Fibroblast of lung (primary cell): Measurements from ENCODE around the gene SNX8. TPM values are rescaled to one million over a fixed set of nuclear protein-coding genes. Genes with fewer than 3 reads are reported as not detected.

Source experiments
- DNase-seq, 2 donors: peaks; one replicate each; pipeline versions ENCODE4 v3.0.0 to v3.0.0-alpha.2; 2010; ENCODE audit warnings: low read depth in 2 of 2
- H2AFZ ChIP-seq: 2 replicates; pipeline ENCODE4 v1.5.1; 2012; ENCODE audit warnings: low read length, control low read depth, inconsistent platforms
- H3K27ac ChIP-seq: 2 replicates; pipeline ENCODE4 v1.5.1; 2011; ENCODE audit warnings: low read length, control low read depth; ENCODE audit not compliant: insufficient read depth
- H3K27me3 ChIP-seq: 2 replicates; pipeline ENCODE4 v1.5.1; 2011; ENCODE audit warnings: mild to moderate bottlenecking, low read length; ENCODE audit not compliant: control insufficient read depth, insufficient read depth
- H3K36me3 ChIP-seq: 2 replicates; pipeline ENCODE4 v1.5.1; 2011; ENCODE audit warnings: low read length; ENCODE audit not compliant: control insufficient read depth, insufficient read depth
- H3K4me1 ChIP-seq: 2 replicates; pipeline ENCODE4 v1.5.1; 2011; ENCODE audit warnings: low read length; ENCODE audit not compliant: control insufficient read depth, insufficient read depth; ENCODE audit errors: extremely low read depth
- H3K4me2 ChIP-seq: 2 replicates; pipeline ENCODE4 v1.5.1; 2011; ENCODE audit warnings: low read length, control low read depth; ENCODE audit not compliant: insufficient read depth; ENCODE audit errors: extremely low read depth
- H3K4me3 ChIP-seq, 4 experiments: fragments of 200-600 bp in 1 of 4; sonication (generic) in 1 of 4; replicated peaks in 1 of 4; 2 replicates each; pipeline ENCODE4 v1.5.1; 2011 to 2016; ENCODE audit warnings: low read length in 4 of 4, low read depth in 3 of 4, mild to moderate bottlenecking in 3 of 4, control low read depth in 2 of 4, inconsistent platforms in 1 of 4, mixed read lengths in 1 of 4; ENCODE audit not compliant: insufficient read depth in 1 of 4; ENCODE audit errors: control extremely low read depth in 1 of 4
- H3K79me2 ChIP-seq: 2 replicates; pipeline ENCODE4 v1.5.1; 2012; ENCODE audit warnings: mild to moderate bottlenecking, low read length, inconsistent platforms; ENCODE audit not compliant: control insufficient read depth, insufficient read depth
- H3K9ac ChIP-seq: 2 replicates; pipeline ENCODE4 v1.5.1; 2011; ENCODE audit warnings: mild to moderate bottlenecking, low read length, control low read depth; ENCODE audit not compliant: insufficient read depth
- H3K9me3 ChIP-seq: 2 replicates; pipeline ENCODE4 v1.5.1; 2012; ENCODE audit warnings: low read depth, low read length; ENCODE audit not compliant: control insufficient read depth, insufficient read depth
- H4K20me1 ChIP-seq: 2 replicates; pipeline ENCODE4 v1.5.1; 2011; ENCODE audit warnings: low read length; ENCODE audit not compliant: control insufficient read depth, insufficient read depth; ENCODE audit errors: extremely low read depth
- CTCF ChIP-seq, 2 donors: IDR thresholded peaks in 1 of 2; conservative IDR thresholded peaks in 1 of 2; 1 replicate in 1 of 2; 2 replicates in 1 of 2; pipeline ENCODE4 v1.5.1; 2011 to 2012; ENCODE audit warnings: low read length in 2 of 2, control low read depth in 1 of 2, inconsistent platforms in 1 of 2, low read depth in 1 of 2, mild to moderate bottlenecking in 1 of 2
- EZH2 ChIP-seq: IDR thresholded peaks from 2 replicates; pipeline ENCODE4 v1.5.1; 2012; ENCODE audit warnings: low read length, control low read depth, mild to moderate bottlenecking; ENCODE audit errors: missing control alignments
- polyA plus RNA-seq, 2 donors: library from polyadenylated mRNA; depleted of rRNA in 1 of 2; stranded (reverse) in 1 of 2; unstranded in 1 of 2; fragments of >200 nt; gene quantifications; 2 replicates each; pipeline ENCODE4 v1.2.1, GENCODE V29; 2011 to 2012; ENCODE audit warnings: missing spikeins in 1 of 2
- total RNA-seq: library from RNA; depleted of rRNA; stranded (reverse); fragments of >200 nt; gene quantifications from 2 replicates; pipeline ENCODE4 v1.2.1, GENCODE V29; 2014

The SNX8 gene
- total and polyA plus RNA-seq, 2 donors (not counting 1 experiment from before 2014, with no cell fraction given), result 13.2 to 27.4 TPM

- TF ChIP-seq EZH2 (no peak), CTCF (conservative IDR thresholded peaks at IDR 0.05 in 1 of 2, IDR thresholded peaks at IDR 0.05 in 1 of 2; ENCODE audit: low read depth in 1 of 2, low read length in 2 of 2) (no peak)
- peaks cover 8% of the 10 kb centered on the region for H3K36me3 ChIP-seq
Measured at GRCh38 chr7:2208712-2209111, 105.5 kb downstream of the SNX8 start.

GRCh38 chr7:2205036-2205780, 109.0 kb downstream of the SNX8 start:
- peak in 1 of 2 donors; percentile 10 for DNase-seq

More at GRCh38 chr7:2208712-2209111, 105.5 kb downstream of the SNX8 start:
- H4K20me1 ChIP-seq, result no peaks in the 10 kb centered on the region
- no peak overlapping the region for H3K9ac ChIP-seq
- H3K4me2 ChIP-seq, result no peak overlapping the region
- peaks cover 6% of the 10 kb centered on the region for H3K4me1 ChIP-seq
- no peak overlapping the region for H3K4me3 ChIP-seq
- H3K27ac ChIP-seq, result no peak overlapping the region
- no peaks in the 10 kb centered on the region for H3K9me3 ChIP-seq
- no peaks in the 10 kb centered on the region for H3K79me2 ChIP-seq
- no peak for DNase-seq
- no peak overlapping the region for H2AFZ ChIP-seq
- H3K27me3 ChIP-seq, result no peaks in the 10 kb centered on the region

GRCh38 chr7:2204446-2204845, 109.8 kb downstream of the SNX8 start:
- TF ChIP-seq EZH2 (no peak), CTCF (conservative IDR thresholded peaks at IDR 0.05 in 1 of 2, IDR thresholded peaks at IDR 0.05 in 1 of 2; ENCODE audit: low read depth in 1 of 2, low read length in 2 of 2) (no peak)
- no peaks in the 10 kb centered on the region for H3K27me3 ChIP-seq
- H3K9ac ChIP-seq, result no peak overlapping the region
- H3K4me2 ChIP-seq, result no peak overlapping the region
- H3K36me3 ChIP-seq, result peaks cover 3% of the 10 kb centered on the region
- H4K20me1 ChIP-seq, result no peaks in the 10 kb centered on the region
- H3K9me3 ChIP-seq, result no peaks in the 10 kb centered on the region
- no peak overlapping the region for H2AFZ ChIP-seq
- DNase-seq, result no peak
- H3K27ac ChIP-seq, result no peak overlapping the region
- H3K4me1 ChIP-seq, result peaks cover 6% of the 10 kb centered on the region
- H3K4me3 ChIP-seq, result no peak overlapping the region
- H3K79me2 ChIP-seq, result no peaks in the 10 kb centered on the region

More at GRCh38 chr7:2205036-2205780, 109.0 kb downstream of the SNX8 start:
- H3K36me3 ChIP-seq, result peaks cover 3% of the 10 kb centered on the region
- no peak overlapping the region for H3K27ac ChIP-seq
- H3K4me3 ChIP-seq, result no peak overlapping the region
- TF ChIP-seq EZH2 (no peak), CTCF (conservative IDR thresholded peaks at IDR 0.05 in 1 of 2, IDR thresholded peaks at IDR 0.05 in 1 of 2; ENCODE audit: low read depth in 1 of 2, low read length in 2 of 2) (no peak)
- no peaks in the 10 kb centered on the region for H4K20me1 ChIP-seq
- H3K9me3 ChIP-seq, result no peaks in the 10 kb centered on the region
- no peak overlapping the region for H3K4me2 ChIP-seq
- H3K9ac ChIP-seq, result no peak overlapping the region
- H2AFZ ChIP-seq, result no peak overlapping the region
- peaks cover 6% of the 10 kb centered on the region for H3K4me1 ChIP-seq
- H3K79me2 ChIP-seq, result no peaks in the 10 kb centered on the region
- H3K27me3 ChIP-seq, result no peaks in the 10 kb centered on the region
